ENCODE data around the gene MXD1. TPM values are rescaled to one million over a fixed set of nuclear protein-coding genes. Genes with fewer than 3 reads are reported as not detected.

MXD1 gene
- total RNA-seq, 1 experiment from 2014 or later: 3.7 TPM

DNA sequence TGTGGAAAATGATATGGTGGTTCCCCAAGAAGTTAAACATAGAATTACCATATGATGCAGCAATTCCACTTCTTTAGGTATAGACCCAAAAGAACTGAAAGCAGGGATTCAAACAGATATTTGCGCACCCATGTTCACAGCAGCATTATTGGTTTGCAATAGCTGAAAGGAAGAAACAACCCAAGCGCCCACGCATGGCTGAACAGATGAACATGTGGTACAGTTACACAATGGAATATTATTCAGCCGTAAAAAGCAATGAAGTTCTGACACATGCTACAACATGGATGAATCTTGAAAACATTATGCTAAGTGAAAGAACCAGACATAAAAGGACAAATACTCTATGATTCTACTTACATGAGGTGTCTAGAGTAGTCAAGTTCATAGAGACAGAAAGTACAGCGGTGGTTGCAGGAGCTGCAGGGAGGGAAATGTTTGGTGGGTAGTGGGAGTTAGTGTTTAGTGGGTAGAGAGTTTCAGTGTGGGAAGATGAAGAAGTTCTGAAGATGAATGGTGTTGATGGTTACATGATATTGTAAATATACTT lies 73.3 kb downstream of the MXD1 start:
- H2BK12ac ChIP-seq (ENCODE audit: insufficient read length, low read depth, low read length): no peak overlapping the region
- no peaks in the 10 kb centered on the region for H3K36me3 Mint-ChIP-seq (ENCODE audit: insufficient read depth in 1 of 3, low read depth in 3 of 3)

More for the DNA sequence above, 73.3 kb downstream of the MXD1 start:
- H3K23me2 ChIP-seq (ENCODE audit: insufficient read length, low read depth, low read length, poor library complexity, severe bottlenecking): no peaks in the 10 kb centered on the region
- no peak overlapping the region for H2BK20ac ChIP-seq (ENCODE audit: low read depth, low read length, poor library complexity, severe bottlenecking)
- no peaks in the 10 kb centered on the region for H3K79me1 ChIP-seq (ENCODE audit: insufficient read depth, low read depth, low read length, poor library complexity, severe bottlenecking)
- Mint-ChIP-seq H3K27ac (no peak overlapping the region), H3K9me3 (no peaks in the 10 kb centered on the region), H3K27me3 (ENCODE audit: low read depth) (peaks cover 1% of the 10 kb centered on the region), H3K4me1 (peaks cover 6 to 8% of the 10 kb centered on the region in 2 experiments), H3K4me3 (no peak overlapping the region)
- no peak overlapping the region for H2BK15ac ChIP-seq (ENCODE audit: low read depth, low read length)
- H2BK5ac ChIP-seq (ENCODE audit: insufficient read length, low read length): no peak overlapping the region
- no peaks in the 10 kb centered on the region for H3K79me2 ChIP-seq (ENCODE audit: insufficient read depth, low read length)
- no peaks in the 10 kb centered on the region for H4K20me1 ChIP-seq (ENCODE audit: control insufficient read depth, insufficient read depth, insufficient read length)
- no peak overlapping the region for H3K4ac ChIP-seq (ENCODE audit: low read depth, low read length)
- H3K14ac ChIP-seq (ENCODE audit: insufficient read depth, low read length): no peak overlapping the region
- H3K4me1 ChIP-seq (ENCODE audit: insufficient read depth, low read length): no peaks in the 10 kb centered on the region
- no peak overlapping the region for H3T11ph ChIP-seq (ENCODE audit: low read length)
- no peak overlapping the region for H3K56ac ChIP-seq (ENCODE audit: insufficient read length, low read depth, low read length)
- no peak overlapping the region for H3K4me2 ChIP-seq (ENCODE audit: insufficient read depth, insufficient read length, low read length)
- no peak overlapping the region for H2BK120ac ChIP-seq (ENCODE audit: low read depth, low read length, poor library complexity, severe bottlenecking)
- TF ChIP-seq CTCF (conservative IDR thresholded peaks at IDR 0.05): no peak
- DNase-seq: no peak
- H3K27me3 ChIP-seq (ENCODE audit: insufficient read depth, low read length): no peaks in the 10 kb centered on the region
- no peak overlapping the region for H3K27ac ChIP-seq (ENCODE audit: insufficient read length, low read depth, low read length)
- H3K9me3 ChIP-seq (ENCODE audit: control insufficient read depth, low read depth, low read length): no peaks in the 10 kb centered on the region
- no peak overlapping the region for H3K23ac ChIP-seq (ENCODE audit: insufficient read length, low read depth, low read length)
- H4K8ac ChIP-seq (replicated peaks; ENCODE audit: insufficient read length, low read depth, low read length): no peak overlapping the region
- no CpG with 5 or more reads among the region's 5 CpGs for WGBS (ENCODE audit: extremely low coverage, insufficient read length, low lambda C conversion rate)
- H2AK5ac ChIP-seq (ENCODE audit: insufficient read length, low read length): no peak overlapping the region
- no peak overlapping the region for H3K9ac ChIP-seq (ENCODE audit: extremely low read depth, insufficient read length, low read length)
- H3K18ac ChIP-seq (ENCODE audit: insufficient read length, low read depth, low read length): no peak overlapping the region
- H2AFZ ChIP-seq (ENCODE audit: low read length): no peak overlapping the region
- H4K5ac ChIP-seq (ENCODE audit: insufficient read length, low read depth, low read length): no peak overlapping the region
- H4K91ac ChIP-seq (ENCODE audit: insufficient read length, low read depth, low read length): no peak overlapping the region

Measured in H9 (cell line).